HFF-Myc (cell line): Measurements from ENCODE around the gene MRPL52.

Experiments used
- DNase-seq: peaks from one replicate; pipeline ENCODE4 v3.0.0-alpha.2; 2011; ENCODE audit warnings: low read depth; ENCODE audit errors: extremely low read depth
- H3K4me3 ChIP-seq: replicated peaks from 2 replicates; pipeline ENCODE4 v1.5.1; 2011; ENCODE audit warnings: low read depth, mild to moderate bottlenecking, control low read depth, low read length
- TF ChIP-seq, protein P1 (sequence below): IDR thresholded peaks from 2 replicates; pipeline ENCODE4 v1.5.1; 2012; ENCODE audit warnings: mild to moderate bottlenecking, low read depth, low read length, control low read depth; ENCODE audit errors: missing control alignments

The MRPL52 gene

DNA sequence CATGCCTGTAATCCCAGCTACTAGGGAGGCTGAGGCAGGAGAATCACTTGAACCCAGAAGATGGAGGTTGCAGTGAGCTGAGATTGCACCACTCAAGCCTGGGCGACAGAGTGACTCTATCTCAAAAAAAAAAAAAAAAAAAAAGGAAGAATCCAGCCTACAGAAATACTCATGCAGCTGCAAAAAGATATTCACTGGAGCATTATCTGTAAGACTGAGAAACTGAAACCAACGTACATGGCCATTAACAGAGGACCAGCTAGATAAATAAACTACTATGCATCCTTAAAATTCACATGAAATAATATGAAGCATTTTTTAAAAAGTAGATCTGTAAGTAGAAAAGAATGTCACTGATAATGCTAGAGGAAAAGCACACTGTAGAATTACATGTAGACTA is 18.0 kb upstream of the MRPL52 start:
- TF ChIP-seq, protein P1, sequence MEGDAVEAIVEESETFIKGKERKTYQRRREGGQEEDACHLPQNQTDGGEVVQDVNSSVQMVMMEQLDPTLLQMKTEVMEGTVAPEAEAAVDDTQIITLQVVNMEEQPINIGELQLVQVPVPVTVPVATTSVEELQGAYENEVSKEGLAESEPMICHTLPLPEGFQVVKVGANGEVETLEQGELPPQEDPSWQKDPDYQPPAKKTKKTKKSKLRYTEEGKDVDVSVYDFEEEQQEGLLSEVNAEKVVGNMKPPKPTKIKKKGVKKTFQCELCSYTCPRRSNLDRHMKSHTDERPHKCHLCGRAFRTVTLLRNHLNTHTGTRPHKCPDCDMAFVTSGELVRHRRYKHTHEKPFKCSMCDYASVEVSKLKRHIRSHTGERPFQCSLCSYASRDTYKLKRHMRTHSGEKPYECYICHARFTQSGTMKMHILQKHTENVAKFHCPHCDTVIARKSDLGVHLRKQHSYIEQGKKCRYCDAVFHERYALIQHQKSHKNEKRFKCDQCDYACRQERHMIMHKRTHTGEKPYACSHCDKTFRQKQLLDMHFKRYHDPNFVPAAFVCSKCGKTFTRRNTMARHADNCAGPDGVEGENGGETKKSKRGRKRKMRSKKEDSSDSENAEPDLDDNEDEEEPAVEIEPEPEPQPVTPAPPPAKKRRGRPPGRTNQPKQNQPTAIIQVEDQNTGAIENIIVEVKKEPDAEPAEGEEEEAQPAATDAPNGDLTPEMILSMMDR, result no peak
- DNase-seq, result no peak
- no peak overlapping the region for H3K4me3 ChIP-seq

DNA sequence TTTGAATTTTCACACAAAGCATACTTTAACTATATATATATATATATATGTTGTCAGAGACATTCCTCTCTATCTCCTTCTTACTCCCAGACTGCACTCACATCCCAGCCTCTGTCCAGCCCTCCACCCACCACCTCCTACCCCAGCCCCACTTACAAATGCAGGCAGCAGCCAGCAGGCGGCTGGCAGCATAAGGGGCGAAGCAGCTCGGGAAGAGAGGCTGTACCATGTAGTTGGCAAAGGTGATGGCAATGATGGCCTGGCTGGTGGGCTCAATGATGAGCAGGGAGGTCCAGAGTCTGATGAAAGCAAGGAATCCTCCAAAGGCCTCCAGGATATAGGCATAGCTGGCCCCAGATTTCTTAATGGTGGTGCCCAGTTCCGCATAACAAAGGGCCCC is 16.9 kb upstream of the MRPL52 start:
- H3K4me3 ChIP-seq, result no peak overlapping the region
- TF ChIP-seq, protein P1, result no peak
- no peak for DNase-seq

DNA sequence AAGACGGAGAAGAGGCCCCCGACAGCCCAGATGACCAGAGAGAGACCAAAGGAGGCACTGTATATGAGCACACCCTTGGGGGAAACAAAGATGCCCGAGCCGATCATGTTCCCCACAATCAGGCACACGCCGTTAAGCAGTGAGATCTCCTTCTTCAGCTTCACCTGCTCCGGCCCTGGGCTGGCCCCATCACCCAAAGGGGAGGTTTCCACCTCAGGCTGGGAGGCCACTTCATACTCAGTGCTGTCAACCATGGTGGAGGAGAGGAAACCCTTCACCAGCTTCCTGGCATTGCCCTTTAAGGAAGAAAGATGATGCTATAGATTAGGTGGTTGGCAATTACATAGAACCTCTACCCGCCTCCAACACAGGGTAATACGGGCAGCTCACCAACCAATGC is 16.5 kb upstream of the MRPL52 start:
- TF ChIP-seq, protein P1, result no peak
- DNase-seq, result no peak
- H3K4me3 ChIP-seq, result no peak overlapping the region

DNA sequence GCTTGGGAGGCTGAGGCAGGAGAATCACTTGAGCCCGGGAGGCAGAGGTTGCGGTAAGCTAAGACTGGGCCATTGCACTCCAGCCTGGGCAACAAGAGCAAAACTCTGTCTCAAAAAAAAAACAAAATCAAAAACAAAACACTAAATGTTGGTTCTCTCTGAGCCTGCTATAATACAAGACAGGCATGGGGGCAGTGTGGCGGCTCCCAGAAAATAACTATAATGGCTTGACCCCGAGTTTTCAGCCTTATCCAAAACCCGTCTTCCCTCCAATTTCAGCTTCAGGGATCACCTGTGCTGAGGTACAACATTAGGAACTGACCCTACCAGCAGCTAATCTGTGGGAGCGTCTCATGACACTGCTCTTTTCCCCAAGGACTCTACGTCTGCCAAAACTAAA is 15.3 kb upstream of the MRPL52 start:
- DNase-seq, result no peak
- TF ChIP-seq, protein P1, result no peak
- no peak overlapping the region for H3K4me3 ChIP-seq

DNA sequence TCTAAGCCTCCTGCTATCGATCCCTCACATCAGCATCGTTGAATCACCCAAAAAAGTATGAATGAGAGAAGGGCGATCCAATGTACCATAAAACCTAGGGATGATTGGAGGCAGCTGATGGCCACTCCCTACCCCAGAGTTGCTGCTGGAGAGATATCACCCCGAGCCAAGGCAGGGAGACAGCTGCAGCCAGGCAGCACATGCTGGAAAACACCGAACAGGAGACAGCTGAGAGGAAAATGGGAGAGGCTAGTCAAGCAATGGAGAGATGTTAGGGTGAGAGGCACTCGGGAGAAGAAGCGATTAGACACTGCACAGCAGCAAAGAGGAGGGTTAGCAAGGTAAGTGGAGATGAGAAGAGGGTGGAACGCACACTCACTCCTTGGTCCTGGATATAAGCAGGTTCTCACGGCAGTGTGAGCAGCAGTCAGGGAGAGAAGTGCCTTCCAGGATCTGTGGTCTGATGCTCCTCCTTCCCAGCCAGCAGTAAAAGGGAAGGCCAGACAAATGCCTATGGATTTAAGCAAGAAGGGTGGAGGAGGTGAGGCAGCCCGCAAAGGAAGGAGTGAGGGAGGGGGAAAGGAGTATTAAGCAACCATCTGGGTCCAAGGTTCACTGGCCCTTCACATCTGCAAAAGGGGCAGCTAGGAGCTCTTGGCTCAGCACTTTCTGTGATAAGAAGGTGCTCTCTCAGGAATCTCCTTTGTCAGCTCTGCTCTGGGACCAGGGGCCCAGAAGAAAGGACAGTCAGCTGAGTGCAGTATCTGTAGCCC is 14.6 kb upstream of the MRPL52 start, which contains the start of gene SLC7A7:
Gene SLC7A7 (minus strand): TSS at position 495 of the 773 bp plus-strand sequence. CDS start 2,037 bp downstream, outside the sequence.
- no peak for DNase-seq
- TF ChIP-seq, protein P1, result no peak
- H3K4me3 ChIP-seq, result no peak within 1 kb of the TSS

DNA sequence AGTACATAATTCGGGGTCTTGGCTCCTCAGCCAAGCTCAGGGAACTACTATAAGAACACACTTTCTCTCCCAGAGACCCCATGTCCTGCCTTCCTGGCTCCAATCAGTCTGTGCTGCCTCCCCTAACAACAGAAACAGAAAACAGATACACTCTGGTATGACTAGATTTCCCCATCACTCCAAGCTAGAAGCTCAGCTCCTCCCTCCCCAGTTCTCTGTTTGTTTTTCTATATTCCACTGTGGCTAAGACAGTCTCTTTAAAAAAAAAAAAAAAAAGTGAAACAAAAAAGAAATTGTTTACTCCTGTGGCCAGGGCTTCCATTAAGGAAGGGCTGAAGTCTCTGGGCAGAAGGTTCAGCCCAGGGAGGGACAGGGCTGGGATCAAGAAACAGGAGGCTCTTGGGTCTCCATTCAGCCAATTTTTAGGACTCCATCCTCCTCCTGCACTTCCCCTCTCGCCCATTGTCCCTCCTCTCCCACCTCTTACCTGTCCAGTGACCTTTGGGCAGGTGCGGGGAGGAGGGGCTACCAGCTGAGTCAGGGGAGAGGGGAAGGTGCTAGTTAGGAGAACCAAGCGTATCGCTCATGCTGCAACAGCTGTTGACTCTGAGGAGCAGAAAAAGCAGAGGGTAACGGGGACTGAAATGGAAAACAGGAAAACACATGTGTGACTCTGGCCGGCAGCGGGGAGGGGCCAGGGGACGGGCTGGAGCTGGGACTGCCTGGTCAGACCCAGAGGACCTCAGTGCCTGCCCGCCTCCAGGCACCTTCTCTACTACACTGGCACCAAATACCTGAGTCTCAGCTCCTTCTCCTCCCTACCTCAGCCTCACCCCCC is 10.3 kb upstream of the MRPL52 start:
- H3K4me3 ChIP-seq, result peak overlapping the region; percentile 29
- TF ChIP-seq, protein P1, result no peak
- DNase-seq, result no peak
